Head of caudate nucleus (tissue), 42 donors: ENCODE measurements around the gene FAM78B.

Experiments
- DNase-seq, 42 donors: peaks; one replicate each; pipeline versions ENCODE4 v3.0.0 to v3.0.0-alpha.2; 2020 to 2021; ENCODE audit warnings: mixed read lengths in 7 of 42
- intact Hi-C: fragments of 100-400 bp; cut with DNase I; formaldehyde crosslinking; loops from one replicate; pipeline ENCODE4 v1.15.0; 2022

Gene FAM78B

DNA sequence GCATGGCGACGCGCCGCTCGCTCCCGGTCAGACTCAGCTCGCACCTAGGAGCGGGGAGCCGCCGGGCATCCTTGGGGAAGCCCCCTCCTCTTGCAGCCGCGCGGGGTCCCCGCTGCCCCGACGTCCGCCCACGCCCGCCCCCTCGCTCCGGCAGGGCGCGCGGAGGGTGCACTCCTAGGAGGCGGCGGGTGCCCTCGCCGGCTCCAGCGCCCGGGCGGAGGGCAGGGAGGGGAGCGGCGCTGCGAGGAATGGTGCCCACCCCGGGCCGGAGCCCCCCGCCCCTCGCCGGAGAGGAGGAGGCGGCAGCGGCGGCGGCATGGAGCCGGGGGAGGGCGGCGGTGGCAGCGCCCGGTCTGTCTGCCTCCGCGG lies 488 bp downstream of the FAM78B start:
- peak in 9 of 42 donors; percentile 3 to 54 (median 11) for DNase-seq
- intact Hi-C loops: no loop called here

DNA sequence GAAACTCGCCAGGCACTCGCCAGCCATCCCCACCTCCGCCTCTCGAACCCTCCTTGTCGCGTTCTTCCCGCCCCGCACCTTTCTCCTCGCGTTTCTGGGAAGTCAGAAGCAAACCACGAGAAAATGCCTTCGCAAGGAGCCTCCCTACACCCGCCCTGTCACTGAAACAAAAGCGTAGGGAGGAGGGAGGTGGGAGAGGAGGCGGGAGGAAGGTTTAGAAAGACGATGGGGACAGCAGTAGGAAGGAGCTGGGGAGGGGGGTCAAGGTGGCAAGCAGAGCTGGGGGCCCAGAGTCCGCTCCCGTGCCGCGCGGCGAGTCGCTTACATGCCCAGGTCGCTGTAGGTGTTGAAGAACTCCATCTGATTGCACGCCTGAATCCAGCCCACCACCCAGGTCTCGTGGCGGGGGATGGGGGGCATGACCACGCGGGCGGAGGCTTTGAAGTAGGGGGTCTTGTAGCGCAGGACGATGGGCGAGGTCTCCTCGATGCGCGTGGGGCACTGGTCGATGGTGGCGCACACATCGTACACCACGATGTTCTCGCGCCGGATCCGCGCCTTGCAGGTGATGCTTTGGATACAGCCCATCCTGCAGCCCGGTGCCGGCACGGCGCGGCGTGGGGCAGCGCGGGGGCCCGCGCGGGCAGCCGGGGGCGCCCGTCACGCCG lies 1.0 kb downstream of the FAM78B start:
- intact Hi-C loops: no loop called here
- DNase-seq: peak in 41 of 42 donors; percentile 9 to 75 (median 38)

DNA sequence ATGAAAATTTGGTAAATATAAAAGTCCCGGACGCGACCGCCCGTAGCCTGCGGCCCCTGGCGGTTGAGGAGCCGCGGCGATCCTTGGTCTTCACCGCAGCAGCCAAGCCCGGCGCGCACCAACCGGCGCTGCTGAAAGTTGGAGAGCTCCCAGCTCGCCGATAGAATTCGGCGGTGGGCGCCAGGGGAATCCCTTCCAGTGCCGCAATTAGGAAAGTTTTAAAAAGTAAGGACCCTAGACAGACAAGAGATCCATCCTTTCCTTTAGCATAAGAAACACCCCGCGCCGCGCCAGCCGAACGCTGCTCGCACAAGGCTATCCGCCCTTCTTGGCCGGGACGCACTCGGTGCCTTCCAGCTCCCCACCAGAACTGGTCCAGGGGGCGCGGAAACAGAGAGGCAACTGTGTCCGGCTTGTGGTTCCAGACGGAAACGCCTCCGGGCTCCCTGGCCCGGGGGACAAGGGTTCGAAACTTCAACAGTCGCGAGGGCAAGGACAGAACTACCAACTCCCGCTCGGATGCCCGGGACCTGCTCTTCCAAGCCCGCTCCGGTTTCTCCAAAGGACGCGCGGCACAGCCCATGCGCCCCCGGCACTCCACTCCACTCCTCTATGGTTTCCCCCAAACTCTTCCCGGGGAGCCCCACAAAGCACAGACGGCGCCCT lies 1.7 kb downstream of the FAM78B start:
- intact Hi-C loops: no loop called here
- DNase-seq: peak in 41 of 42 donors; percentile 13 to 76 (median 44)

DNA sequence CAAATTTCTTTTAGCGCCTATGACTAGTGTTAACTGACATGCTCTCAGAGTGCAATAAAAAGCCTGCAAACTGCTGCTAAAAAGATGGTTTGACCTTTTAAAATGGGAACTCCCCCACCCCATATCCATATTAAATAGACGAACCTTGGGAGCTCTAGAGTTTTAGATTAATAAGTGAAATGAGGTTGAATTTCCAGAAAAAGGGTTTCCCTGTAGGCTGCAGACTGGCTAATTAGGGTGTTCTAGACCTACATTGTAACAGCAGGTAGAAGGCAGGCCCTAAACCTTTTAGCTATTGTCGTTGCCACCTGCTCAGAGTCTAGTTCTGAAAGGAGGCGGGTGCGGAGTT lies 2.2 kb downstream of the FAM78B start:
- intact Hi-C loops: no loop called here

DNA sequence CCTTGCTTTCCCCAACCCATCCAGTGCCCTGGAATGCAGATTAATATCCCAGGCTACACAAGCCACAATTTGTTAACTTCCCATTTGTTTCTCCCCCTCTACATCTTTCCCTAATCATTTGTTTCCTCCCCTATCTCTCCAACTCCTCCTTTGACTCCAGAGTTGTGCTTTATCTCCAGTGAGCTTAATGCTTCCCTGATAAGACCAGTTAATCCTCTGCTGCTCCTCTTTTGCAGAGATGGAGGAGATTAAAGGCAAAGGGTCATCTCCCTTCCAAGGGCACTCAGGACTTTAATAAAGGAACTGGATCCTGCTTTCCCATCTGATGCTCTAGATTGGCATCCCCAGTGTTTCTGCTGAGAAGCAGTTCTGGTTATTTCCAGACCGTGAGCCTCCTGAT lies 7.1 kb downstream of the FAM78B start:
- no peak for DNase-seq
- intact Hi-C loops: no loop called here

More for the DNA sequence above, 2.2 kb downstream of the FAM78B start:
- DNase-seq: no peak

DNA sequence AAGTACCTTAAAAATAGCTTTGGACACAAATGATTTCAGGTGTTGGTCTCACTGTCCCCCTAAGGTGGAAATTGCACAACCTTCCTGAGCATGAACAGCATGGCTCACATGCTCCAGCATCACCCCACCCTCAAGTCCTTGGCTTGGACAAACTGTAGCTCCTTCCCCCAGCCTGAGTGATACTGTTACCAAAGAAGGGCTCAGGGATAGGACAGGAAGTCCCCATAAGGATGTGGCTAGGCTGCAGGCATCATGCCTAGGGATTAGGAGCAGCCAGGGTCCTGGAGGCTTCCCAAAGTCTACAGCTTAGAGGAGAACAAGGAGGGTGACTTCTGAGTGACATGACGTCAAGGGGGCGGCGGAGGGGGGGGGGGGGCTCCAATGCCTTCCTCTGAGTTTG lies 10.1 kb downstream of the FAM78B start:
- intact Hi-C loops: no loop called here
- no peak for DNase-seq

DNA sequence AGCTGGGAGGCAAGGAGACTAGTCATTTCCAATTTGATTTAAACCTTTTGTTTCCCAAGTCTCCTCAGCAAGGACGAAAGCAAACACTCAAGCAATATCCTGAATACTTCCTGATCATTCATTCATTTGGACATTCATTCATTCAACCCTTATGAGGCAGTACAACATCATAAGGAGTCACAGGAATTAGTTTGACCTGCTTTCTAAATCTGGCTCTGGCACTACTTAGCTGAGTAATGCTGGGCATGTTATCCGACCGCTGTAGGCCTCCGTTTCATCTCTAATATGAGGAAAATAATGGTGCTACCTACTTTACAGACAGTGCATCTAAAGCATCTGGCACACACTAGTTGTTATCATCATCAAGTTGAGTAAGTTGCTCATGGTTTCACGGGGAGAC lies 11.7 kb downstream of the FAM78B start:
- DNase-seq: no peak
- intact Hi-C loops: no loop called here

DNA sequence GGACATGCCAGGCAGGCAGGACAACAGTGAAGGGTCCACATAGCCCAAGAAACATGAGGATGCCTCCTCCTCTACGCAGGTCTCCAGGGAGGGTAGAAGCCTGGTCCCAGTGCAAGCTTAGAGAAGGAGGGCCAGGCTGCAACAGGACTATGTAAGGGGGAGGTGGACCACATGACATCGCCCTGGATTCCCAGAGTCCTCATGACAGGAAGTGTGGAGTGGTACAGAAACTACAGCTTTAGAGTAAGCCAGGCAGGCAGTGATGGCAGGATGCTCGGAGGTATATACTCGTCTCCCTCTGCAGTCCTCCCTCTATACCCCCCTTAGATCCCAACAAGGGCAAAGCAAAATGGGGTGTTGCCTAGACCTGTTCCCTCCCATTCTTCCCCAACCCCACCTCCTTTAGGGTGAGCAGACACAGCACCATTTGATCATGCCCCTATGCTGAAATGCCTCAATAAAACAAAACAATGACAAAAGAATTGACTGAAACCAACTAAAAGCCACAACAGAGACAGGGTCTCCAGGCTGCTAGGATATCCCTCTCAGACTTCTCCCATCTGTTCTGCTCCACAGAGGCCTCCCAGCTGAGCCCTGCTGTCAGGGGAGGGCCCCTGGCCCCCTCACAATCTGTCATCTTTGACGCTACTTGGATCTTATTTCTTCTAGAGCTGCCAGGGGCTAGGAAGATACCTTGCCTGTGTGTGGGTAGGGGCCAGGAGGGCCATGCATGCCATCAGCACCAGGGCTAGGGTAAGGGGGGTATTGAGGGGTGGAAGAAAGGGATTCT lies 13.1 kb downstream of the FAM78B start:
- DNase-seq: no peak
- intact Hi-C loops: no loop called here

DNA sequence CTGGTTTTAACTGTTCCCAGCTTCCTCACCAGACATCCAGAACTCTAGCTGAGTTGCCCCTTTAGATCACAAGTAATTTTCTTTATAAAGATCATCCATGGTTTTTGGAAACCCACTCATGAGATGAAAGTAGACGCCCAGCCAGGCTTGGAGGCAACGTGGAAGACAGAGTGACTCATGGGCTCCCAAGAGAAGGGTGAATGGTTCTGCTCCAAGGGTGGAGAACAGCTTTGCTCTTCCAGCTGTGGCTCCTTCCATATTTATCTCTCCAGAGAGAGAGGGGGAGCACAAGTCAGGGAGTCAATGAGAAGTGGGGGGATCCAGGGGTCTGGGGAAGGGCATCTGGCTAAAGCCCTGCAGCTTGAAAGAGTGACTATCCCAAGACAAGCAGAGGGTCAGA lies 13.8 kb downstream of the FAM78B start:
- intact Hi-C loops: no loop called here
- DNase-seq: no peak

DNA sequence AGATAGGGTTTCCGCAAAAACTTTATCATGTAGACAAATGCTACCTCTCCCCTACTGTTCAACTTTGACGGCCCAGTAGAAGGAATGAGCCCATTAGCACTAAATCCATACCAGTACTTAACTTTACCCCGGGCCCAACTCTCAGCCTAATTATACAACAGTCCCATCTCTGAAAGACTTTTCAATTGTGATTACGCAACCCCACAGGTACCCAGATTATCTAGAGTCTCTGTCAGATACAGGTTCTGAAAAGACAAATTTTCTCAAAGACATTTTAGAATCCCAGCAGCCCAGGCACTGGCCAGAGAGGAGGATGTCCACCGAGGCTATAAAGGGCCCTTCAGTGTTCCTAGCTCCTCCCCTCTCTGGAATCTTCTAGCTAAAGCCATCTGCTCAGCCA lies 15.0 kb downstream of the FAM78B start:
- no peak for DNase-seq
- intact Hi-C loops: no loop called here

DNA sequence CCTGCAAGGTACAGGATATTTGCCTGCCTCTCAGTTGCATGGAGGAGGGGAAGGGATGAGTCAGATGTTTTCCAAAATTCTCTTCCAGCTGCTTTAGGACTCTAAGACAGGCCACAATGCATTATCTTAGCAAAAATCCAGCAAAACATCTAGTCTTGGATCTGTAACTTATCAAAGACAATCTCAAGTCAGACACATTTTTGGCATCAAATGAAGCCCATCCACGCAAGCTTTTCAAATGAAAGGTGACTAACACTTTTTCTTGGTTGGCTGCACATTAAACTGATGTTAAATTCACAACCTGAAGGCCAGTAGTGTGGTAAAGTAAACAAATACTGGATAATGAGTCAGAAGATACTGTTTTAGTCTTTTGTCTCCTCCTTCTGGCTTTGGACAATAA lies 21.3 kb downstream of the FAM78B start:
- intact Hi-C loops: no loop called here

DNA sequence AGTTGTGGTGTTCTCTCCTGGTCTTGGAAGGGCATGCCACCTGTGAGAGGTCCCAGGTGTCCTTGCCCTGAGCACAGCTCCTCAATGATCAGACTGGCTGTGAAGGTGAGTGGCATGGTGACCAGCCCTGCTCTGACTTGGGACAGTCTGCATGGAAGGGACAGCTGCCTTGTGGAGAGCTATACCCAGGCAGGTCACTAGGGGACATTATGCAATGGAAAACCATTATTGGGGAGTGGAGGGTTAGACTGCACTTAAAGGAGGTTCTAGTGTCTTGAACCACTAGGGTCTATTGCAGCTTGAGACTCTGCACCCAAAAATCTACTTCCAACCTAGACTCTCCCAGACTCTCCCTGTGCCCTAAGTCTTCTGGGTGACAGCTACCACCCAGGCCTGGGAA lies 24.8 kb downstream of the FAM78B start:
- no peak for DNase-seq
- intact Hi-C loops: no loop called here

More for the DNA sequence above, 21.3 kb downstream of the FAM78B start:
- no peak for DNase-seq

DNA sequence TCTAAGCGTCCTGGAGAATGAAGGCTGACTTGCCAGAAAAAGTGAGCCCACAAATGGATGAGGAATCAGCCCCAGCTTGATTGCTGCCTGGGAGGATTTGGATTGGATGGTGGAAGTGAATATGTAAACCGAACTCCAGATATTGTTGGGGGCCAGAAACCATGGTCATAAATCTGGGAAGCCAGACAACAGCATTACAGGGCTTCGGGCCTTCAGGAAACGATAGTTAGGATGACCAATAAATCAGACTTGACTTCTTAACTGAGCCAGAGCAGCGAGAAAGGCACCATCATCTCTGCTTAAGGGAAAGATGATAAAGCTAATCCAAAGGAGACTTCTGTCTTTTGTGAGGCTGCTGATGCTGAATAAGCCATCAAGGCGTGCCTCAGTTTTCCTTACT lies 26.6 kb downstream of the FAM78B start:
- intact Hi-C loops: no loop called here
- no peak for DNase-seq

DNA sequence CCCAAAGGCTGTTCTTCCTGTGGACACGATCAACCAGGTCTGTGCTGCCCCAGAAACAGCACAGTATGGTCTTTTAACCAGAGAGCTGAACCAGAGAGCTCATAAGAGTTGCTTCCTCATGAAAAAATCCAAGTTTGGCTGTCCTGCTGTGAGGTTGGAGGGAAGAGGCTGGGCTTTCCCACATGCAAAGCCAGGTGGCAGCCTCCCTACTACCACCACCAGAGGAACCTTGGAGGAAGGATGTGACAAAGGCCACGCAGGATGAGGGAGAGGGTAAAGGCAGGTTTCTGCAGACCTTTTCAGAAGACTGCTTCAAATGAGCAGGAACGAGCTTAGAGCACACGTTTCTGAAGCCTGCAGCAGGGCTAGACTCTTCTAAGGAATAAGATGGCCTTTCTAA lies 27.1 kb downstream of the FAM78B start:
- no peak for DNase-seq
- intact Hi-C loops: no loop called here

DNA sequence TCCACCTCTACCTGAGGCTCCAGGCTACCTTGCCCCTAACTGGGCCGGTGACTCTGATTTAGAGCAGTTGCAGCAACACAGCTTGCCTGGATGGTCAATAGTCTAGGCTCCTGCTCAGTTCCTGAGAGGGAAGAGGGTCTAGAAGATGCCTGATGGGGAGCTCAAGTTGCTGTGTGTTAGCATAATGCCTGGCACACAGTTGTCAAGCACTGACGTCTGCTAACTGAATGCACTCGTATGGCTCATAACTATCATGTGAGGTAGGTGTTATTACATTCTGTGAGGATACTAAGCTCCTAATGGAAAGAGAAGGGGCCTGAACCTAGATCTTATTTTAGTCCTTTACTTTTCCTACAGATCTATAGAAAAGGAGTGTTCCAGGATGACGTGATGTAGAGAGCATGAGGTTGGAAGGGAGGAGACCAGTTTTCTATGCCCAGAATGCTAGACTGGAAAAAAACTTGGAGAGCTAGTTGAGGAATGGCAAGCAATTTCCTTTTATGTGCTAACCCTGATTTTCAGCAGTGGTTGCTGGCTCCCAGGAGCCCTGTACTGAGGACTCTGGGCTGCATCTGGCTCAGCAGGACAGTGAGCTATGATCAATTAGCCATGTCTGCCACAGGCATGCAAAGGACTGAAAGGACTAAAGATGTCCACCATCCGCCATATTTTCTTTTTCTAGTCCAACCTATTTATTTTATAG lies 30.0 kb downstream of the FAM78B start:
- intact Hi-C loops: no loop called here
- DNase-seq: no peak

DNA sequence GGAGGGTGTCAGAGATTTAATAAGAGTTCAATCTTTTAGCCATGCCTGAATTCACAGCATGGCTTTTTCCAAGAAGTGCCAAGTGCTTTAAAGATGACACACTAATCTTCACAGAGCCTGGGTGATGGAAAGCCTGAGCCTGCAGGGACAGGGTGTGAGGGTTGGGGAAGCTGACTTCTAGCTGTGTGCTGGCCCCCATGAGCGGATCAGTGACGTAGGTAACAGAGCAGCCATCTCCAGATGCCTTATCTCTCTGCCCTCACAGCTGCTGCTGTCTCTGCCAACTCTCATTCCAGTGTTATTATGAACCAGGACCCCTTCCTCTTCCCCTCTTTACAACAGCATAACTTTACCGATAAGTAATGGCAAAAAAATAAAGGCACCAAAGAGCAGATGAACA lies 30.6 kb downstream of the FAM78B start:
- intact Hi-C loops: no loop called here
- no peak for DNase-seq

DNA sequence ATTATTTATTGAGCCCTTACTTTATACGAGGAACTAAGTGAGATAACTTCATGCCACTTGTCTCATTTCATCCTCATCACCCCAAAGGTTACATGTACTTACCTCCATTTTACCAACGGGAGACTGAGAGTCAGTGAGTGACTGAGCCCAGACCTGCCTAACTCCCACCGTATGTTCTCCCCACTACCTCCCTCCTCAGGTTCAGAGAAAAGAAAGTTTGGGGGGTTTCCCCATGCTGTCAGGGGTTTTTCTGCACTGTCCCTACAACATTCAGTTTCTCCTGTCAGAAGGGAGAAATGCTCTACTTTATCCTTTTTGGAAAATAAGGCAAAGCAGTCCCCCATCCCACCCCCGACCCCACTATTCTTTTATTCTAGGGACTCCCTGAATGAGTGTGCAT lies 32.9 kb downstream of the FAM78B start:
- intact Hi-C loops: no loop called here
- DNase-seq: no peak

DNA sequence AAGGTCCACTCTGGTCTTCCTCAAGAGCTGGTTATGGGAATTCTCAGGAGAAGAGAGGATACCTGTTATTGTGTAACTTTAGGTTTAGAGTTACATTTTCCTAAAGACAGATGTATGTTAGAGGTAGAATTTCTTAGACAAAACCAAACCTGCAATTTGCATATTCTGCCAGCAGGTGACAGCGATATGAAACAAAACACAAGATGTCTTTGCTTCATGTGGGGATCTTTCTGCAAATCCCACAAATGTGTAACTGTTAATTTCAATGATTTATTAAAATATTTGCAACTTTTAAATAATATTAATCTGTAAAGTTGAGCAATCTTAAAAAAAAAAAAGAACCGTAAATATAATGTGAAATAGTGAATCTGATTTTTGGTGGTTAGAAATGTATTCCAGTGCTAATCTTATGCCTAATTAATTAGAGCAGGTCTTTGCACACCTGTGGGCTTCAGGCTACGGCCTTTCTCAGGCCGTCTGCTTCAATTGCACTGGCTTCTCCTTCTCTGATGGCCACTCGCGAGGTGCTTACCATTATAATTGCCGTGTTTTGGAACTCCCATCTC lies 33.4 kb downstream of the FAM78B start:
- no peak for DNase-seq
- intact Hi-C loops: no loop called here

DNA sequence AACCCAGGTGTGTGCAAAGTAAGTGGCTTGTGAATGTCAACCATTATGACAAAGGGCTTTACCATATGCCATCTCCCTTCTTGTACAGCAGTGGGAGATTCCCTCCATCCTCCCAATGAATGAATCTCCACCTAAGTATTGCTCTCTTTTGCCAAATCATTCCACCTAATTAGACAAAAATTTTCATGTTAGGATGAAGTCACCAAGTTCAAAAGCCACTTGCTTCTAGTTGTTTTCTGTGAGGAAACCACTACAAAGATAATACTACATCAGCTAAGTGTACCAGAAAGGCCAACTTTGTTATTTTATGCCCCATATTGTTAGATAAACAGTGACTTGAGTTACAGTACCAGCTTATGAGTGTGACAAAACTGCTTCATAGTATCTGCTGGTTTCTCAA lies 34.3 kb downstream of the FAM78B start:
- intact Hi-C loops: no loop called here
- DNase-seq: no peak

DNA sequence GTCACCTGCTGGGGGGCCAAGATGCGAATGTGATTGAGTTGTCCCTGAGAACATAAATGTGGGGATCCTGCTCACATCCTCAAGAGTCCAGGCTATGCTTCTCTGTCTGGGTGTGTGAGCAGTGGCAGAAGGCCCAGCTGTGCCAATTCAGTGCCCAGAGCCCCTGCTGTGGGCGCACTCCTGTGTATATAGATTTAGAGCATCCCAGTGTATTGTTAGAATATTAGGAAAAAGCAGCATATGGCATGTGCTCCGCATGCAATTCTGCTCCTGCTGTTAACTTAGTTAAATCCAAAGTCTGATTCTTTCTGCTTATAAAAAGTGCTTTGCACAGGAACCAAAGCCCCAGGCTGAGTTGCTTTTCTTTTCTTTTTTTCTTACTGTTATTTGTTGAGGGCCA lies 37.8 kb downstream of the FAM78B start:
- no peak for DNase-seq
- intact Hi-C loops: no loop called here
